Measurements from ENCODE around the gene CADM2.

- TF ChIP-seq CTCF (IDR thresholded peaks at IDR 0.05), result no peak
- TF ChIP-seq POLR2A (IDR thresholded peaks at IDR 0.05), result no peak
These were observed 208.8 kb downstream of the CADM2 start for GRCh38 chr3:85167576-85167975.
